ENCODE data around the gene EIF4EBP3. TPM values are rescaled to one million over a fixed set of nuclear protein-coding genes. Genes with fewer than 3 reads are reported as not detected.

EIF4EBP3 gene
- total RNA-seq, 1 experiment from 2014 or later: 18.8 TPM

GRCh38 chr5:140509898-140510297 lies 37.6 kb upstream of the EIF4EBP3 start:
- H3K27ac Mint-ChIP-seq (ENCODE audit: unreplicated experiment): no peak overlapping the region
- TF ChIP-seq CTCF (IDR thresholded peaks at IDR 0.05; ENCODE audit: unreplicated experiment): no peak
- DNase-seq: no peak
- no peaks in the 10 kb centered on the region for H3K27me3 Mint-ChIP-seq (ENCODE audit: unreplicated experiment)
- CTCF ChIA-PET: no interaction called here
- H3K36me3 Mint-ChIP-seq (ENCODE audit: insufficient read depth, unreplicated experiment): peaks cover 61% of the 10 kb centered on the region
- H3K4me1 Mint-ChIP-seq (ENCODE audit: low read depth, unreplicated experiment): no peaks in the 10 kb centered on the region
- H3K4me3 Mint-ChIP-seq (ENCODE audit: low read depth, unreplicated experiment): no peak overlapping the region
- no peaks in the 10 kb centered on the region for H3K9me3 Mint-ChIP-seq (ENCODE audit: low read depth, unreplicated experiment)
- no TSS peak for BruUV-seq (replicated peaks)
- intact Hi-C loops (cut with micrococcal nuclease; ENCODE audit: unreplicated experiment): no loop called here

- Mint-ChIP-seq H3K36me3 (ENCODE audit: insufficient read depth, unreplicated experiment) (peaks cover 57% of the 10 kb centered on the region), H3K9me3 (ENCODE audit: low read depth, unreplicated experiment) (peaks cover 3% of the 10 kb centered on the region), H3K27ac (ENCODE audit: unreplicated experiment) (no peak overlapping the region), H3K4me1 (ENCODE audit: low read depth, unreplicated experiment) (no peaks in the 10 kb centered on the region), H3K4me3 (ENCODE audit: low read depth, unreplicated experiment) (no peak overlapping the region), H3K27me3 (ENCODE audit: unreplicated experiment) (no peaks in the 10 kb centered on the region)
- CTCF ChIA-PET: interaction anchor here (0.6 kb wide), 1 partner anchor 22 kb away, joined by 3 read pairs; no protein-coding TSS in a partner anchor
- no peak for TF ChIP-seq CTCF (IDR thresholded peaks at IDR 0.05; ENCODE audit: unreplicated experiment)
- intact Hi-C loops (cut with micrococcal nuclease; ENCODE audit: unreplicated experiment): no loop called here
- DNase-seq: no peak
- BruUV-seq (replicated peaks): no TSS peak
These were observed 34.3 kb upstream of the EIF4EBP3 start for GRCh38 chr5:140513124-140513523.

- TF ChIP-seq CTCF (IDR thresholded peaks at IDR 0.05; ENCODE audit: unreplicated experiment): no peak
- H3K9me3 Mint-ChIP-seq (ENCODE audit: low read depth, unreplicated experiment): no peaks in the 10 kb centered on the region
- H3K4me1 Mint-ChIP-seq (ENCODE audit: low read depth, unreplicated experiment): no peaks in the 10 kb centered on the region
- DNase-seq: no peak
- CTCF ChIA-PET: no interaction called here
- H3K36me3 Mint-ChIP-seq (ENCODE audit: insufficient read depth, unreplicated experiment): peaks cover 50% of the 10 kb centered on the region
- intact Hi-C loops (cut with micrococcal nuclease; ENCODE audit: unreplicated experiment): no loop called here
- no peak overlapping the region for H3K27ac Mint-ChIP-seq (ENCODE audit: unreplicated experiment)
- no peak overlapping the region for H3K4me3 Mint-ChIP-seq (ENCODE audit: low read depth, unreplicated experiment)
- H3K27me3 Mint-ChIP-seq (ENCODE audit: unreplicated experiment): no peaks in the 10 kb centered on the region
- BruUV-seq (replicated peaks): no TSS peak
These were observed 23.5 kb upstream of the EIF4EBP3 start for GRCh38 chr5:140524003-140524402.

GRCh38 chr5:140540227-140540626 lies 7.2 kb upstream of the EIF4EBP3 start:
- no peak for TF ChIP-seq CTCF (IDR thresholded peaks at IDR 0.05; ENCODE audit: unreplicated experiment)
- Mint-ChIP-seq H3K4me1 (ENCODE audit: low read depth, unreplicated experiment) (no peaks in the 10 kb centered on the region), H3K9me3 (ENCODE audit: low read depth, unreplicated experiment) (no peaks in the 10 kb centered on the region), H3K27ac (ENCODE audit: unreplicated experiment) (no peak overlapping the region), H3K27me3 (ENCODE audit: unreplicated experiment) (no peaks in the 10 kb centered on the region), H3K36me3 (ENCODE audit: insufficient read depth, unreplicated experiment) (peaks cover 70% of the 10 kb centered on the region), H3K4me3 (ENCODE audit: low read depth, unreplicated experiment) (no peak overlapping the region)
- DNase-seq: no peak
- no TSS peak for BruUV-seq (replicated peaks)
- CTCF ChIA-PET: interaction anchor here (0.6 kb wide), 1 partner anchor 121 kb away, joined by 3 read pairs; no protein-coding TSS in a partner anchor
- intact Hi-C loops (cut with micrococcal nuclease; ENCODE audit: unreplicated experiment): no loop called here

Data from Calu3 (cell line).